ENCODE data around the gene VN1R2.
"Not testable (repeated sequence)": the region's sequence is repeated elsewhere in the genome, so short reads cannot be mapped to it uniquely, and the experiment has no call there.

Gene VN1R2

DNA sequence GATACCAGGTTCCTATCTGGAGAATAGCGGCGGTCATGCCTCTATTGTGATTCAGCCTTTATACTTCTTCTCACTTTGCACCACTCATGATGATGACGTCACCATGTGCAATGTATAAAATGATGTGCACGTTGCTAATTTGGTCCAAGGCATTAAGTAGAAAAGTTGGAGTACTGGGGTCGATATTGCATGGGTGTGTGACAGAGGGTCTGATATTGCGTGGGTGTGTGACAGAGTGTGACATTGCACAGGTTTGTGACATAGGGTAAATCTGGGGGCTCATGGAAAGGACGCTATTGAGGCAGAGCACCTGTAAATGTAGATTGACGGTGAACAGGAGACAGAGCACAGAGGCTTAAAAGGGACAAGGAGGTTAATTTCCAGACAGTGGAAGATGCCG is 14.0 kb downstream of the VN1R2 start:
- no peak overlapping the region for H3K4me3 ChIP-seq (ENCODE audit: control insufficient read depth, low read depth, low read length)
- DNase-seq (ENCODE audit: low read depth) = no peak
- TF ChIP-seq, protein P1, sequence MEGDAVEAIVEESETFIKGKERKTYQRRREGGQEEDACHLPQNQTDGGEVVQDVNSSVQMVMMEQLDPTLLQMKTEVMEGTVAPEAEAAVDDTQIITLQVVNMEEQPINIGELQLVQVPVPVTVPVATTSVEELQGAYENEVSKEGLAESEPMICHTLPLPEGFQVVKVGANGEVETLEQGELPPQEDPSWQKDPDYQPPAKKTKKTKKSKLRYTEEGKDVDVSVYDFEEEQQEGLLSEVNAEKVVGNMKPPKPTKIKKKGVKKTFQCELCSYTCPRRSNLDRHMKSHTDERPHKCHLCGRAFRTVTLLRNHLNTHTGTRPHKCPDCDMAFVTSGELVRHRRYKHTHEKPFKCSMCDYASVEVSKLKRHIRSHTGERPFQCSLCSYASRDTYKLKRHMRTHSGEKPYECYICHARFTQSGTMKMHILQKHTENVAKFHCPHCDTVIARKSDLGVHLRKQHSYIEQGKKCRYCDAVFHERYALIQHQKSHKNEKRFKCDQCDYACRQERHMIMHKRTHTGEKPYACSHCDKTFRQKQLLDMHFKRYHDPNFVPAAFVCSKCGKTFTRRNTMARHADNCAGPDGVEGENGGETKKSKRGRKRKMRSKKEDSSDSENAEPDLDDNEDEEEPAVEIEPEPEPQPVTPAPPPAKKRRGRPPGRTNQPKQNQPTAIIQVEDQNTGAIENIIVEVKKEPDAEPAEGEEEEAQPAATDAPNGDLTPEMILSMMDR (IDR thresholded peaks at IDR 0.05; ENCODE audit: control insufficient read depth, insufficient read depth, low read depth, low read length, missing control alignments) = no peak

DNA sequence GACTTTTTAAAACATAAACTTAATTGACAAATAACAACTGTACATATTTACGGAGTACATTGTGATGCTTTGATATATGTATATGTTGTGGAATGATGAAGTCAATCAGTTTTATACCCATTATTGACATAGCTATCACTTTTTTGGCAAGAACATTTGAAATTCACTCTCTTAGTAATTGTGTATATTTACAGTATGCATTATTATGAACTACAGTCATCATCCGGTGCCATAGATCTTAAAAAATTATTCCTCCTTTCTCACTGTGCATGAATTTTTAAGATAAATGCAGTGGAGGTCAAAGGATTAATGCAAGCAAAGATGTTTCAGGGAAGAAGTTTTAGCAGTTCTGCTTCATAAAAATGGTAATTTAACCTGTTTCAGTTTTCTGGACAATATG is 17.4 kb downstream of the VN1R2 start:
- no peak for DNase-seq (ENCODE audit: low read depth)
- TF ChIP-seq, protein P1 (IDR thresholded peaks at IDR 0.05; ENCODE audit: control insufficient read depth, insufficient read depth, low read depth, low read length, missing control alignments) = no peak
- H3K4me3 ChIP-seq (ENCODE audit: control insufficient read depth, low read depth, low read length) = no peak overlapping the region

DNA sequence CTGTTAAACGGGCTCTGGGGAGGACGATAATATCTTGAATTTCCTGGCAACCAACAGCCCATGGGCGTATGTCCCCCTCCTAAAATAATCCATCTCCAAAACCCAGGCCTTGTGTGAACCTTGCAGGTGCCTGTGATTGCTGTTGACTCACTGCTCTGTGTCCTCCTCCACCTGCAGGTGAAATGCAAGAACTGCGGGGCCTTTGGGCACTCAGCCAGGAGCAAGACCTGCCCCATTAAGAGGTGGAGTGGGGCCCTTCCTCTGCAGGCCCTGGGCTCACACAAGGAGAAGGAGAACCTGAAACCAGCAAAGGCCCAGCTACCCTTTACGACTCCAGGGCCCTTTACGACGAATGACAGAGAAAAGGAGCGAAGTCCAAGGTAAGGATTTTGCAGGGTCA is 23.9 kb downstream of the VN1R2 start:
- DNase-seq (ENCODE audit: low read depth); H3K4me3 ChIP-seq (ENCODE audit: control insufficient read depth, low read depth, low read length): not testable (repeated sequence)

DNA sequence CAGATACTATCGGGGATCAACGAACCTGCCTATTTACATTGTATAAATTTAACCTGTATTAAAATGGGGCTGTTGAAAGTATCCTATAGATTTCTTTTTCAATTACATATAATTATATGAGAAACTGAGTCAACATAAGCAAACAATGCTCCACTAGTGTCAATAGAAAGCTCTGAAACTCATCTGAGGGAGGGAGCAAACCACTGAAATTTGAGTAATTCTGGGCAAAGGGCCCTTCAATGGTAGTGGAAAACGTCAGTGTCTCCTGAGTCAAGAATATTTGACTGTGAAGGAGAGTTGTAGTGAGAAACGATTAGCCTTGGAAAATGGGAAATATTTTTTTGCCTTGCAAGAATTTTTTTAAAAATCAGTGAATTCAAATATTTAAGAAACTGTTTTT is 27.0 kb downstream of the VN1R2 start:
- no peak overlapping the region for H3K4me3 ChIP-seq (ENCODE audit: control insufficient read depth, low read depth, low read length)
- no peak for DNase-seq (ENCODE audit: low read depth)
- TF ChIP-seq, protein P1 (IDR thresholded peaks at IDR 0.05; ENCODE audit: control insufficient read depth, insufficient read depth, low read depth, low read length, missing control alignments) = no peak

DNA sequence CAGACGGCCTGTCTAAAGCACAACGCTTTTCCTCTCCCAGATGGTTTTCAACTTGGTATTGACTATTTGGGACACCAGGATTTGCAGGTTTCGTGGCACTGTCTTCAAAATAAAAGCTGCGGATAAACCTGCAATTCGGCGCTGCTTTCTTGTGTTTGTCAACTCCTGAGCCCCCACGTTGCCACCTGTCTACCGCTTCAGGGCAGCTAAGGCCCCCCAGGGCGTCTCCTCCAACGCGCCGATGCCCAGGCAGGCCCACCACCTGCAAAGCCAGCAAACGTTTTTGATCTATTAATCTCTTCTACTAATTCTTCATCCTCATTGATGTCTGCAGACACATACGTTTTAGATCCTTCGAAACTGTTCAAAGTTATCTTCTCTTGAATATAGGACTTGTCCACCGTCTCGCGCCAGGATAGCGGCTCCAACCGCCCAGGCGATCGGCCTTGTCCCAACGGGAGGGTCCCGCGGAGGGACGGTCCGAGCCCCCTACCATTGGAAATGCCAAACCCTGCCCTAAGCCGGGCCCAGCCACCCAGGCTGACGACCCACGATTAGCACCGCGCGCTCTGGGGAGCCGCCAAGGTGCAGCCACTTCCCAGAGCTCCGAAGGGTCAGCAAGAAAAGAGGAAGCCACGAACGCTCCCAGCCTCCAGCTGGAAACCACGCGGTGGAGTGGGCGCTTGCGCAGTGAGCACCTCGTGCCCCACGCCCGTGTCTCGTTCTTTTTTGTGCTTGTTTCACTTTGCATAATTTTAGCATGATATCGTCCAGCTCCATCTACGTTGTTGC is 32.9 kb downstream of the VN1R2 start:
- DNase-seq (ENCODE audit: low read depth) = no peak
- TF ChIP-seq, protein P1 (IDR thresholded peaks at IDR 0.05; ENCODE audit: control insufficient read depth, insufficient read depth, low read depth, low read length, missing control alignments) = no peak
- H3K4me3 ChIP-seq (ENCODE audit: control insufficient read depth, low read depth, low read length) = no peak overlapping the region

DNA sequence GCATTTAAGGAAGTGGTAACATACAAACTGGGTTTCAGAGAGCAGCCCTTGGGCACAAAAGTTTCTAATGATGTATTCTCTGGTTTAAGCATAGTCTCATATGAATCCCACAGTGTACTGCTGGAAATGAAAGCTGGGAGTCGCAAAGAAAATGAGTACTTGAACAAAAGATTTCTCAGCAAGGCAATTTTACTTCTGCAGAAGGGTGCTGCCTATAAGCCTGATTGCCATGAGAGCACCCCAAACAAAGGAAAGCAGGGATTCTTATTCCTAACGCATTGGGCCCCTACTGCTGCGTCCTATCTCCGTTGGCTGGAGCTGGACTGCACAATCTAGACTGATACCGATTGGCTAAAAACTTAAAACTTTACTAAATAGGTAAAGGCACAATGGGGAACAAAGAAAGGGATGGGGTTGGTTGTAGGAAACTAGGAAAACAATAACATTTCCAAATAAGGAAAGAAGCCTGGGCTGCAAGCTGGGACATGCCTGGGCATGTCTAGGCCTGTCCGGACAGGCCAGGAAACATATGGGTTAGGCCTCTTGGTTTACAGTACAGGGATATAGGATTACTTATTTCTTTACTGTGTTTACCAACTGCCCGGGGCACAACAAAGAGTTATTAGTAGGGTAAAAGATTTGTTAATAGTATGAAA is 36.8 kb downstream of the VN1R2 start:
- H3K4me3 ChIP-seq (ENCODE audit: control insufficient read depth, low read depth, low read length) = no peak overlapping the region
- no peak for DNase-seq (ENCODE audit: low read depth)
- TF ChIP-seq, protein P1 (IDR thresholded peaks at IDR 0.05; ENCODE audit: control insufficient read depth, insufficient read depth, low read depth, low read length, missing control alignments) = no peak

DNA sequence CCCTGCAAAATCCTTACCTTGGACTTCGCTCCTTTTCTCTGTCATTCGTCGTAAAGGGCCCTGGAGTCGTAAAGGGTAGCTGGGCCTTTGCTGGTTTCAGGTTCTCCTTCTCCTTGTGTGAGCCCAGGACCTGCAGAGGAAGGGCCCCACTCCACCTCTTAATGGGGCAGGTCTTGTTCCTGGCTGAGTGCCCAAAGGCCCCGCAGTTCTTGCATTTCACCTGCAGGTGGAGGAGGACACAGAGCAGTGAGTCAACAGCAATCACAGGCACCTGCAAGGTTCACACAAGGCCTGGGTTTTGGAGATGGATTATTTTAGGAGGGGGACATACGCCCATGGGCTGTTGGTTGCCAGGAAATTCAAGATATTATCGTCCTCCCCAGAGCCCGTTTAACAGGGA is 43.2 kb downstream of the VN1R2 start:
- H3K4me3 ChIP-seq (ENCODE audit: control insufficient read depth, low read depth, low read length); DNase-seq (ENCODE audit: low read depth): not testable (repeated sequence)

Measured in AG09309 (cell line).